Activated CD4-positive, alpha-beta T cell treated with anti-CD3 and anti-CD28 coated beads, Interleukin-2, amount 50 U/mL, for 24 hours (primary cell): ENCODE data around the gene IL5.
A peak's percentile ranks its signal among the peaks of the same experiment; 100 is the strongest.
"Not testable (repeated sequence)": the region's sequence is repeated elsewhere in the genome, so short reads cannot be mapped to it uniquely, and the experiment has no call there.

Experiments used
- DNase-seq, 2 donors: peaks; one replicate each; pipeline ENCODE4 v3.0.0-alpha.2; 2020; ENCODE audit warnings: low read depth in 1 of 2, low spot score in 1 of 2

Gene IL5

DNA sequence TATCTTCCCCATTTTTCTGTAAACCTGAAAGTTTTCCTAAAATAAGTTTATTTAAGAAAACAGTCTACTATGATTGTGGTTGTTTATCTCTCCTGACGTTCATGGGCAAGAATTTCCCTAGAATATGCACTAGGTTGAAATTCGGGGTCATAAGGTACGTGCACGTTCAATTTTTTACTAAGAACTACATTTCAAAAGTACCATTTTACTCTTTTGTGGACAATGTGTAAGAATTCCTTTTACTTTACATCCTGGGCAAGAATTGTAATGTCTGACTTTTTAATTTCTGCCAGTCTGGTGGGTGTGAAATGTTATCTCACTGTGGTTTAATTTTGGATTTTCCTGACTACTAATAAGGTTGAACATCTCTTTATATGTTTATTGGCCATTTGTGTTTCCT lies 12.4 kb downstream of the IL5 start:
- DNase-seq = no peak

DNA sequence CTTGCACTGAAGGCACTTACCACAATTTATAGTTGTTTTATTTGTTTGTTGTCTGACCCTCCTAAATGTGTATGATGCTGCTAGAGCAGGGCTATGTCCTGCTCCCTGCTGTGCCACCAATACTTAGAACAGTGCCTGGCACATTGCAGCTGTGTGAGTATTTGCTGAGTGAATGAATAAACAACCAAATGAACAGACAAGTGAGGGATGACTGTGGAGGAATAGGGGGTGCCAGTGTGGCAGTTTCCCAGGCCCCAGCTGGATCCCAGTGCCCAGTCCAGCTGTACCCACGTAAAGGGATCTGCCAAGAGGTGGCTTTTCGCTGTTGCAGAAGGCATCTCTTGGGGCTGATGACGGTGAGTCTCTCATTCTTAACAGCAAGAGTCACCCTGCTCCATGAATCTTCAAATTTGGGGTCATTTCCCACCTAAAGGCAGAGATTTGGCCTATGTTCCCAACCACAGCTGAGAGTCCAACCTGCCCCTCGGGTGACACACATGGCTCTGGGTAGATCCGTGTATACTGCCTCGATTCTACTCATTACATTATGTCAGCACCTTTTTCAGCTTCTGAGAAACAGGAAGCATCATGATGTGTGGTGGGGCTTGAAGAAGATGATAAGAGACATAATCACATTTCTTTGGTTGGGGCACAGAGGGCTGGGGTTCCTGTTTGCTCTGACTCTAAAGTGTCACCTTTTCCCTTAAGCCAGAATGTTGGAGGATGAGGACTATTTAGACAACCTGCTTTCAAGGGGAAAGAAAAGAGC lies 14.3 kb downstream of the IL5 start:
- DNase-seq = no peak

DNA sequence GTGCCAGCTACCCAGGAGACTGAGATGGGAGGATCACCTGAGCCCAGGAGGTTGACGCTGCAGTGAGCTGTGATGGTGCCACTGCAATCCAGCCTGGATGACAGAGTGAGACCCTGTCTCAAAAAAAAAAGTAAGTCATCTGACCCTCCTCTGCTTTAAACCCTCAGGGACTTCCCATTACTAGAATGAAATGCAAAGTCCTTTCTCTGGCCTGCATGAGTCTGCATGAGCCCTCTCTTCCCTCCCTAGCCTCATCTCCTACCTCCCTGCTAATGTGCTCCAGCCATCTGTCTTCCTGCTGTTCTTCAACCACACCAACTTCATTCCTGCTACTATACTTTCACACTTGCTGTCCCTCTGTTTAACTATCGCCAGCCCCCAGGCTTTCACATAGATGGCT lies 15.3 kb downstream of the IL5 start:
- no peak for DNase-seq

DNA sequence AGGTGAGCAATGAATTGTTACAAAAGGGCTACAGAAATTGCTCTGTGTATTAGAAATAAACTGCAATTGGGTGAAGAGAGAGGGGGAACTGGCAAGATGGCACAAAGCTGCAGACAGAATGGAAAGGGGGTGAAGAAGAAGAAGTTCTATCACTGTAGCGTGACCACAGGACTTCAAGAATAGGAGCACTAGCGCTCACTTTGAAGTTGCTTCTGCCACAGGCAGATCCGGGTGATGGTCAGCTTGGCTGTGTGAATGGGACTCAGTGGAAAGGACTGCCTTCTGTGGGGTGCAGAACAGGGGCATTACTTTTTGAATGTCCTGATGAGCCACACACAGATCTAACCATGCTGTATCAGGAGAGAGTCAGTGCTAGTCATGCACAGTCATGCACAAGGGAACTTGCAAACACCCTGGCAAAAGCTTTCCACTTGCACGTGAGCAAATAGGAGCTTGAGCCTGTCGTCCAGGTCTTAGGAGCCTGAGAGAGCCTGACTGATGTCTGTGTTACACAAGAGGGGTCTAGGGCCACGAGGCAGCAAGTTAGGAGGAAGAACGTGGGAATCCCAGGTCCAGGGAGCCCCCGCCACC lies 16.3 kb downstream of the IL5 start:
- DNase-seq = no peak

DNA sequence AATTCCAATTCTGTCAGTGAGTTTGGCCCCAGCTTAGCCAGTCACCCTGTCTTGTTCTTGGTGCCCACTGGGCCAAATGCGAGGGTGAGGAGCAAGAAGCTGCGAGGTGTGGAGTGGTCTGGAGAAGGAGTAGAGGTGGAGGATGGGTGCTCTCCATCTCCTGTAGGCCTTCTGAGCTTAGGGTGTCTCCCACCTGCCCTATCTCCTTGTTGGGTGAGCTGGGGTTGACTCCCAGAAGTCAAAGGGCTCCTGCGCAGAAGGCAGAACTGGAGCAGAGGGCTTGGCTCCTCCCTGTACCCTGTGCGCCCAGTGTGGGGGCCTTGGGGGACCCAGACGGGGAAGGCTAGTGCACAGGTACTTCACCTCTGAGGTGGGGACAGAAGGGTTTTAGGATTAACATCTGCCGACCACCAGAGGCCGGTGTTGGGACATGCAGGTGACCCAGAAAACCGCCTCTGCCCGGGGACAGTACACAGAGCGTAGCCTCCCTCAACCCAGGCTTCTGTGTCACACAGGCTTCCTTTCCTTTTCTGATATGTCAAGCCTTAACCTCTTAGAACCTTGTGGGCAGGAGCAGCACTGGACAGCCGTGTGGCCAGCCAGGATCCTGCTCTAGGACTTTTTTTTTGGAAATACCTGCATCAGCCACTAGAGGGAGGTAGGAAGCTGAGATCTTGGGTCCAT lies 16.9 kb downstream of the IL5 start:
- peak in 1 of 2 donors; percentile 37 for DNase-seq

DNA sequence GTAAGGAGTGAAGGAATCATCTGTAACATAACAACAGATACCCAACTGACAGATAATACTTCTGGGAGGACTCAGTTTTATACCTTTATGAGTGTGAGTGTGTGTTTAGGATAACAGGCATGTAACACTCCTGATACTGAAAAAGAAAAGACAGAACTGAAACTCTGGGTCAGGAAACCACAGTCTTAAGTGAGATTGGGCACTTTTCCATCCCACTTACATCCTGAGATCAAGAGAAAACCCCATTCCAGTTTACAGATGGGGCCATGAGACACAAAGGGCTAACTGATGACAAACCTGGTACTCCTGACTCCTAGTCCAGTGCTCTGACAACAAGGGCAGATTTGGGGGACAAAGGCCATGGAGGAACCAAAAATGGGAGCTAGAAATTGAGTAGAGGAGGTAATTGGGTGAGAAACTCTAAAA lies 18.0 kb downstream of the IL5 start:
- DNase-seq = no peak

GRCh38 chr5:132524877-132525276 lies 18.4 kb downstream of the IL5 start:
- DNase-seq = not testable (repeated sequence)

- DNase-seq = not testable (repeated sequence)
Measured at GRCh38 chr5:132522067-132522466, 21.3 kb downstream of the IL5 start.

GRCh38 chr5:132513618-132514336 lies 29.5 kb downstream of the IL5 start:
- not testable (repeated sequence) for DNase-seq

DNA sequence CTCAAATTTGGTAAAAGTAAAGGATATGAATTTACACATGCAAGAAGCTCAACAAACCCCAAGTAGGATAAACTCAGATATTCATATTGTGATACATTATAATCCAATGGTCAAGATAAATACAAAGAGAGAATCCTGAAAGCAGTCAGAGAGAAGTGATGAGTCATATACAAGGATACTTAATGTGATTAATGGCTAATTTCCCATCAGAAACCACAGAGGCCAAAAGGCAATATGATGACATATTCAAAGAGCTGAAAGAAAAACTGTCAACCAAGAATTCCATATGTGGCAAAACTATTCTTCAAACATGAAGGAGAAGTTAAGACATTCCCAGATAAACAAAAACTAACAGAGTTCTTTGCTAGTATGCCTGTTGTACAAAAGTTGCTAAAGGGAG lies 33.2 kb downstream of the IL5 start:
- no peak for DNase-seq

GRCh38 chr5:132506094-132506692 lies 37.1 kb downstream of the IL5 start:
- no peak for DNase-seq

DNA sequence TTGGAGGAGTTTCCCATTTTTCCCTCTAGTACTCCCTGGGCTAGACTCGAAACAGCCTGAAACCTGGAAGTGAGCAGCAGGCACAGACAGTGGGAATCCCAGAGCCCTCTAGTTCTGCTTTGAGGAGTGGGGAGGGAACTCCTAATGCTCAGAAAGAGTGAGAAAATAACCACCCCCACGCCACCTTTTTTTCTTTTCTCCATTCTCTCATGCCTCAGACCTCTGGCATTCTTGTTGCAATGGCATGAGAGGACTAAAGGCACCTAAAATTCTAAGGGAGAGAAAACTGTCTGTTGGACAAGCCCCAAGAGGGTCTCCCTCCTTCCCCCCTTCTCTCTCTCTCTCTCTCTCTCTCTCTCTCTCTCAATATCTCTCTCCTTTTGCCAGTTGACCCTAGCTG lies 37.7 kb downstream of the IL5 start:
- no peak for DNase-seq

GRCh38 chr5:132504746-132505145 lies 38.6 kb downstream of the IL5 start:
- DNase-seq = no peak

GRCh38 chr5:132503244-132503643 lies 40.1 kb downstream of the IL5 start:
- DNase-seq = no peak

GRCh38 chr5:132501961-132502931 lies 41.1 kb downstream of the IL5 start:
- no peak for DNase-seq

DNA sequence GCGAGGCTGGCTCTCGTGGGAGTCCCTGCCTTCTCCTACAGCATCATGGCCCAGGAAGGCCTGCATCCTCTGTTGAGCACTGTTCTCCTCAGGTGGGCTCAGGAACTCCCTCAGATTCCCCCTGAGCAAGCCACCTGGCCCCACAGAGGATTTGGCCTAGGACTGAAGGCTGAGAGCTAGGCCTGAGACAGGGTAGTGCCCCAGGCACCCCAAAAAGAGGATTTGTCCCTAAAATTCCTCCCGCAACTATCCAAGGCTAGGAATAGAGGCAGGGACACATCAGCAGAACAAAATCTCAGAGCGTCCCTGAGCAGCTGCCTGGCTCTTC lies 41.7 kb downstream of the IL5 start:
- no peak for DNase-seq

GRCh38 chr5:132500931-132501628 lies 42.2 kb downstream of the IL5 start:
- DNase-seq = peak; percentile 60 to 74

DNA sequence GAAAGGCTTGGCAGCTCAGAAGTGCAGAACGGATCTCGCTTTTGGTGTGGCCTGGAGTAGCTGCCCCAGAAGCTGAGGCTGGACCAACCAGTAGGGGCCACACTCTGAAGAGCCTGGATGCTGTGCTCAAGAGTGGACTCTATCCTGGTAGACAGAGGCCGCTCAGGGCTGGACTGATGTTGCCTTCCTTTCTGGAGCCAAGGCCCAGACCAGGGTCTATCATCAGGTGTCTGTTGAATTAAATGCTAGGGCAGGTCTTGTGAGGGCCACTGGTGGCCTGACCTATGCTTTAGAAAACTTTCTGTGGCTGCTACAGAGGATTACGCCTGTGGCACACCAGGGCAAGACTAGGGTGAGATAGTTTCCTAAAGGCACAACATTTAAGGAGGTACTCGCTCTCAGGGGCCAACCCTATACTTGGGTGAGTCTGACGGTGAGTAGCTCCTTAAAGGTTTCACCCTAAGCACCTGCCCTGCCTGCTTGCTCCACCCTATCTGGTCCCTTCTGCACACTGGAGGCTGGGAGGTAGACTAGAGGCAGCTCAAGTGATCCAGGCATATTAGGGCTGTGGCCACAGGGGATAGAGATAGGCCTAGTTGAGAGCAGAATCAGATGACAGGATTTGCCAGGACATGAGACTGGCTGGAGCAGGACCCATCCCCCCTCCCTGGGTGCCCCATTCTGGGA lies 42.9 kb downstream of the IL5 start:
- DNase-seq = no peak
